ENCODE data around the gene LTN1. TPM values are rescaled to one million over a fixed set of nuclear protein-coding genes. Genes with fewer than 3 reads are reported as not detected.

LTN1 gene
- total and polyA plus RNA-seq, 2 of the 13 experiments (the other 11 are each of a cell fraction or from before 2014, with no cell fraction given), result 6.7 to 24.6 TPM

DNA sequence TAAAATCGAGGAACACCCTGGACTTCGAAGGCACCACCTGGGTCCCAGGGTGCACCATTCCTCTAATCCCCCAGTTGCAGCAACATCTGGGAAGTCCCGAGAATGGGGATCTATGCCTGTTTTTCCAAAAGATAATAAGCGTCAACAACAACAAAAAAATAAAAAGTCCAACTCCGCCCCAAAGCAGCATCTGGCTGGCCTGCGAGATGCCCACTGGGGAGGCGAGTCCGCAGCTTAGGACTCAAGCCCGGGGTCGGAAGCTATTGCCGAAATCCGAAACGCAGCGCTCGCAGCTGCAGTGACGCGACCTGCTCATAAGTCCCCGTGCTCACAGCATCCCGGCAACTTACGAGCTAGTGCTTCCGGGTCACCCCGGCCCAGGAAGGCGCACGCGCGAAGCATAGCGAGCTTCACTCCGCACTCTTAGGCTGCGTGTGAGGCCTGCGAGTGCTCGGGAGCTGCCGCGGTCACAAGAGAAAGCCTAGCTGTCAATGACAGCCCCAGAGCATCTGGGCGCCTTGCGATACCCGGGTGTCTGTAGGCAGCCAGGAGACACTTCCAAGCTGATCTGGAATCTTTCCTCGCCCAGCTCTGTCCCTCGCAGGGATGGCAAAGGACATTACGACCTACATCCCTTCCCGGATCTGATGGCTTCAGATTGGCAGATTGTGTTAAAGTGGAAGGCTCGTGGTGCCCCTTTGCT lies 9.9 kb upstream of the LTN1 start (continued):
- TF ChIP-seq, protein P1, sequence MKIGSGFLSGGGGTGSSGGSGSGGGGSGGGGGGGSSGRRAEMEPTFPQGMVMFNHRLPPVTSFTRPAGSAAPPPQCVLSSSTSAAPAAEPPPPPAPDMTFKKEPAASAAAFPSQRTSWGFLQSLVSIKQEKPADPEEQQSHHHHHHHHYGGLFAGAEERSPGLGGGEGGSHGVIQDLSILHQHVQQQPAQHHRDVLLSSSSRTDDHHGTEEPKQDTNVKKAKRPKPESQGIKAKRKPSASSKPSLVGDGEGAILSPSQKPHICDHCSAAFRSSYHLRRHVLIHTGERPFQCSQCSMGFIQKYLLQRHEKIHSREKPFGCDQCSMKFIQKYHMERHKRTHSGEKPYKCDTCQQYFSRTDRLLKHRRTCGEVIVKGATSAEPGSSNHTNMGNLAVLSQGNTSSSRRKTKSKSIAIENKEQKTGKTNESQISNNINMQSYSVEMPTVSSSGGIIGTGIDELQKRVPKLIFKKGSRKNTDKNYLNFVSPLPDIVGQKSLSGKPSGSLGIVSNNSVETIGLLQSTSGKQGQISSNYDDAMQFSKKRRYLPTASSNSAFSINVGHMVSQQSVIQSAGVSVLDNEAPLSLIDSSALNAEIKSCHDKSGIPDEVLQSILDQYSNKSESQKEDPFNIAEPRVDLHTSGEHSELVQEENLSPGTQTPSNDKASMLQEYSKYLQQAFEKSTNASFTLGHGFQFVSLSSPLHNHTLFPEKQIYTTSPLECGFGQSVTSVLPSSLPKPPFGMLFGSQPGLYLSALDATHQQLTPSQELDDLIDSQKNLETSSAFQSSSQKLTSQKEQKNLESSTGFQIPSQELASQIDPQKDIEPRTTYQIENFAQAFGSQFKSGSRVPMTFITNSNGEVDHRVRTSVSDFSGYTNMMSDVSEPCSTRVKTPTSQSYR (CRISPR knock-in tag; IDR thresholded peaks at IDR 0.05; ENCODE audit: borderline replicate concordance), result 0 out of 2 replicates have a peak, but pooled peaks have one; percentile 19
- TF ChIP-seq MTA1 (CRISPR knock-in tag; IDR thresholded peaks at IDR 0.05; ENCODE audit: borderline replicate concordance) (peak; percentile 34; the same call in 1 of the 2 replicates), ZNF256 (CRISPR knock-in tag; conservative IDR thresholded peaks at IDR 0.05) (0 out of 2 replicates have a peak, but pooled peaks have one; percentile 13), ZSCAN29 (CRISPR knock-in tag; conservative IDR thresholded peaks at IDR 0.05) (0 out of 2 replicates have a peak, but pooled peaks have one; percentile 65), HNRNPLL (IDR thresholded peaks at IDR 0.05; ENCODE audit: low read depth, low read length, poor library complexity, severe bottlenecking) (peak; percentile 68), SP2 (CRISPR knock-in tag; IDR thresholded peaks at IDR 0.05) (peak; percentile 61), ZNF616 (CRISPR knock-in tag; IDR thresholded peaks at IDR 0.05; ENCODE audit: low read depth) (peak; percentile 90), ZNF777 (CRISPR knock-in tag; IDR thresholded peaks at IDR 0.05) (0 out of 2 replicates have a peak, but pooled peaks have one; percentile 28), SKI (IDR thresholded peaks at IDR 0.05; ENCODE audit: partially characterized antibody) (no peak), ZNF720 (CRISPR knock-in tag; IDR thresholded peaks at IDR 0.05) (no peak), HDAC1 (CRISPR knock-in tag; IDR thresholded peaks at IDR 0.05) (peak; percentile 85), MIXL1 (CRISPR knock-in tag; IDR thresholded peaks at IDR 0.05) (peak; percentile 62; the same call in 1 of the 2 replicates), FOXJ3 (CRISPR knock-in tag; IDR thresholded peaks at IDR 0.05; ENCODE audit: borderline replicate concordance) (peak; percentile 63; the same call in 1 of the 2 replicates), ETV5 (CRISPR knock-in tag; IDR thresholded peaks at IDR 0.05; ENCODE audit: borderline replicate concordance) (peak; percentile 43; the same call in 1 of the 2 replicates)
- TF ChIP-seq, protein P2, sequence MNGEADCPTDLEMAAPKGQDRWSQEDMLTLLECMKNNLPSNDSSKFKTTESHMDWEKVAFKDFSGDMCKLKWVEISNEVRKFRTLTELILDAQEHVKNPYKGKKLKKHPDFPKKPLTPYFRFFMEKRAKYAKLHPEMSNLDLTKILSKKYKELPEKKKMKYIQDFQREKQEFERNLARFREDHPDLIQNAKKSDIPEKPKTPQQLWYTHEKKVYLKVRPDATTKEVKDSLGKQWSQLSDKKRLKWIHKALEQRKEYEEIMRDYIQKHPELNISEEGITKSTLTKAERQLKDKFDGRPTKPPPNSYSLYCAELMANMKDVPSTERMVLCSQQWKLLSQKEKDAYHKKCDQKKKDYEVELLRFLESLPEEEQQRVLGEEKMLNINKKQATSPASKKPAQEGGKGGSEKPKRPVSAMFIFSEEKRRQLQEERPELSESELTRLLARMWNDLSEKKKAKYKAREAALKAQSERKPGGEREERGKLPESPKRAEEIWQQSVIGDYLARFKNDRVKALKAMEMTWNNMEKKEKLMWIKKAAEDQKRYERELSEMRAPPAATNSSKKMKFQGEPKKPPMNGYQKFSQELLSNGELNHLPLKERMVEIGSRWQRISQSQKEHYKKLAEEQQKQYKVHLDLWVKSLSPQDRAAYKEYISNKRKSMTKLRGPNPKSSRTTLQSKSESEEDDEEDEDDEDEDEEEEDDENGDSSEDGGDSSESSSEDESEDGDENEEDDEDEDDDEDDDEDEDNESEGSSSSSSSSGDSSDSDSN (CRISPR knock-in tag; IDR thresholded peaks at IDR 0.05), result peak; percentile 85
- TF ChIP-seq, protein P3, sequence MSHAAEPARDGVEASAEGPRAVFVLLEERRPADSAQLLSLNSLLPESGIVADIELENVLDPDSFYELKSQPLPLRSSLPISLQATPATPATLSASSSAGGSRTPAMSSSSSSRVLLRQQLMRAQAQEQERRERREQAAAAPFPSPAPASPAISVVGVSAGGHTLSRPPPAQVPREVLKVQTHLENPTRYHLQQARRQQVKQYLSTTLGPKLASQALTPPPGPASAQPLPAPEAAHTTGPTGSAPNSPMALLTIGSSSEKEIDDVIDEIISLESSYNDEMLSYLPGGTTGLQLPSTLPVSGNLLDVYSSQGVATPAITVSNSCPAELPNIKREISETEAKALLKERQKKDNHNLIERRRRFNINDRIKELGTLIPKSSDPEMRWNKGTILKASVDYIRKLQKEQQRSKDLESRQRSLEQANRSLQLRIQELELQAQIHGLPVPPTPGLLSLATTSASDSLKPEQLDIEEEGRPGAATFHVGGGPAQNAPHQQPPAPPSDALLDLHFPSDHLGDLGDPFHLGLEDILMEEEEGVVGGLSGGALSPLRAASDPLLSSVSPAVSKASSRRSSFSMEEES (CRISPR knock-in tag; IDR thresholded peaks at IDR 0.05), result peak; percentile 81
- TF ChIP-seq, protein P4, sequence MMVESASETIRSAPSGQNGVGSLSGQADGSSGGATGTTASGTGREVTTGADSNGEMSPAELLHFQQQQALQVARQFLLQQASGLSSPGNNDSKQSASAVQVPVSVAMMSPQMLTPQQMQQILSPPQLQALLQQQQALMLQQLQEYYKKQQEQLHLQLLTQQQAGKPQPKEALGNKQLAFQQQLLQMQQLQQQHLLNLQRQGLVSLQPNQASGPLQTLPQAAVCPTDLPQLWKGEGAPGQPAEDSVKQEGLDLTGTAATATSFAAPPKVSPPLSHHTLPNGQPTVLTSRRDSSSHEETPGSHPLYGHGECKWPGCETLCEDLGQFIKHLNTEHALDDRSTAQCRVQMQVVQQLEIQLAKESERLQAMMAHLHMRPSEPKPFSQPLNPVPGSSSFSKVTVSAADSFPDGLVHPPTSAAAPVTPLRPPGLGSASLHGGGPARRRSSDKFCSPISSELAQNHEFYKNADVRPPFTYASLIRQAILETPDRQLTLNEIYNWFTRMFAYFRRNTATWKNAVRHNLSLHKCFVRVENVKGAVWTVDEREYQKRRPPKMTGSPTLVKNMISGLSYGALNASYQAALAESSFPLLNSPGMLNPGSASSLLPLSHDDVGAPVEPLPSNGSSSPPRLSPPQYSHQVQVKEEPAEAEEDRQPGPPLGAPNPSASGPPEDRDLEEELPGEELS (CRISPR knock-in tag; IDR thresholded peaks at IDR 0.05), result peak; percentile 51; the same call in 1 of the 2 replicates
- TF ChIP-seq, protein P5, sequence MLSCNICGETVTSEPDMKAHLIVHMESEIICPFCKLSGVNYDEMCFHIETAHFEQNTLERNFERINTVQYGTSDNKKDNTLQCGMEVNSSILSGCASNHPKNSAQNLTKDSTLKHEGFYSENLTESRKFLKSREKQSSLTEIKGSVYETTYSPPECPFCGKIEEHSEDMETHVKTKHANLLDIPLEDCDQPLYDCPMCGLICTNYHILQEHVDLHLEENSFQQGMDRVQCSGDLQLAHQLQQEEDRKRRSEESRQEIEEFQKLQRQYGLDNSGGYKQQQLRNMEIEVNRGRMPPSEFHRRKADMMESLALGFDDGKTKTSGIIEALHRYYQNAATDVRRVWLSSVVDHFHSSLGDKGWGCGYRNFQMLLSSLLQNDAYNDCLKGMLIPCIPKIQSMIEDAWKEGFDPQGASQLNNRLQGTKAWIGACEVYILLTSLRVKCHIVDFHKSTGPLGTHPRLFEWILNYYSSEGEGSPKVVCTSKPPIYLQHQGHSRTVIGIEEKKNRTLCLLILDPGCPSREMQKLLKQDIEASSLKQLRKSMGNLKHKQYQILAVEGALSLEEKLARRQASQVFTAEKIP (CRISPR knock-in tag; IDR thresholded peaks at IDR 0.05; ENCODE audit: borderline replicate concordance), result no peak

All from HepG2 (cell line).